ENCODE results near the gene CCDC172. TPM values are rescaled to one million over a fixed set of nuclear protein-coding genes. Genes with fewer than 3 reads are reported as not detected.

The CCDC172 gene
- total and polyA plus RNA-seq, 2 of the 4 experiments (the other 2 are of a cell fraction): not detected

DNA sequence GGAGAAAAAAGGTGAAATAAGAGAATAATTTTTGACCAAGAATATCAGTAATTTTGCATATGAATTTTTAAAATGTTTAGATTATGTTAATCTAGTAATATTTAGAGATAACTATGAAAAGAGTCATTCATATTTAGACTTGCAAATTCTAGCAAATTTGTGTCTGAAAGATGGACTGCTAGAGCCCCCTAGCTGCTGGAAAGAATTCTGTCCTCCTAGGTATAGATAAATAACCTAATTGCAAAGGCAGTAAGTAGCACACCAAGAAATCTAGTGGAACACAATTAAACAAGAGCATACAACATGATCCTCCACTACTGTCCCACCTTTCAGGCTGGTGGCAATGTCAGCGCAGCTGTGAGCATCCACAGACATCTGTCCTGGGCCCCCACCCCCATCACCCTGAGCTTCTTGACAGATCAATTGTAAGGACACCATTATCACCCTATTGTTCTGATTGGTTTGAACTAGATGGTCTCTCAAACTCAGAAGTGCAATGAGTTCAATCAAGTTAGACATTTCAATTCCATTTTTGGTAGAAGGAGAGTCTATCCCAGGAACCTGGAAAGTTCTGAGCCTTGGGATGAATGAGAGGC is 36.2 kb upstream of the CCDC172 start:
- peak; percentile 78; the same call in 1 of the 2 replicates for ATAC-seq (ENCODE audit: low read depth)
- DNase-seq: peak; percentile 64
- no peak overlapping the region for H3K27ac ChIP-seq (ENCODE audit: insufficient read depth, low read length)
- H3K18ac ChIP-seq (ENCODE audit: low read depth, low read length): no peak overlapping the region
- no peak overlapping the region for H2AK9ac ChIP-seq (replicated peaks; ENCODE audit: low read depth, low read length, poor library complexity)
- H3K4me2 ChIP-seq (ENCODE audit: low read depth, low read length): no peak overlapping the region
- no peak overlapping the region for H2AFZ ChIP-seq (replicated peaks; ENCODE audit: low read length, poor library complexity)
- H3K79me1 ChIP-seq (ENCODE audit: low read depth in 1 of 2, low read length in 2 of 2): no peaks in the 10 kb centered on the region
- peaks cover 2% of the 10 kb centered on the region; the same call in 1 of the 2 replicates for H3K27me3 ChIP-seq (ENCODE audit: control insufficient read depth, insufficient read depth, low read length)
- no peak overlapping the region for H4K8ac ChIP-seq (ENCODE audit: low read depth in 2 of 2, low read length in 2 of 2)
- H3K14ac ChIP-seq (replicated peaks; ENCODE audit: low read depth, low read length): no peak overlapping the region
- no peak overlapping the region for H2BK5ac ChIP-seq (ENCODE audit: low read depth, low read length, poor library complexity, severe bottlenecking)
- H2BK15ac ChIP-seq (ENCODE audit: low read depth, low read length): no peak overlapping the region
- H3K9ac ChIP-seq (ENCODE audit: low read depth, low read length): no peak overlapping the region
- no peaks in the 10 kb centered on the region for H3K4me1 ChIP-seq (ENCODE audit: control insufficient read depth, insufficient read depth, low read length)
- ChIA-PET POLR2A (ENCODE audit: unreplicated experiment) (no interaction called here), CTCF (interaction anchor here (0.6 to 2.8 kb wide), 21 partner anchors 10 to 856 kb away, joined by 3 to 19 read pairs (median 4); partner anchors contain the start of gene GFRA1)
- H3K4me3 ChIP-seq (ENCODE audit: insufficient read depth, low read depth, low read length): no peak overlapping the region
- H4K91ac ChIP-seq (ENCODE audit: insufficient read depth, low read depth, low read length): no peak overlapping the region
- H3K9me3 ChIP-seq (ENCODE audit: control insufficient read depth, insufficient read depth, low read length): no peaks in the 10 kb centered on the region
- no peaks in the 10 kb centered on the region for H3K36me3 ChIP-seq (ENCODE audit: control insufficient read depth, insufficient read depth, low read length)
- H3K9me1 ChIP-seq (ENCODE audit: insufficient read depth, low read length): no peaks in the 10 kb centered on the region
- WGBS, 2 experiments (ENCODE audit: extremely low coverage in 2 of 2, insufficient read length in 1 of 2): no CpG with 5 or more reads among the region's 1 CpG
- intact Hi-C loops (cut with micrococcal nuclease): loop anchor here (1.0 to 10.0 kb wide), 5 partner anchors 459 to 933 kb away; no protein-coding TSS in a partner anchor
- no peak overlapping the region for H3K23ac ChIP-seq (ENCODE audit: low read depth, low read length)
- H2AK5ac ChIP-seq (ENCODE audit: low read depth, low read length): no peak overlapping the region
- in situ Hi-C loops (cut with MboI; ENCODE audit: low sequenced_read_pairs): loop anchor here (5.0 kb wide), 2 partner anchors 491 to 581 kb away; no protein-coding TSS in a partner anchor
- no peak overlapping the region for H3K4ac ChIP-seq (ENCODE audit: low read depth, low read length)
- BruUV-seq (replicated peaks): no TSS peak
- no peak overlapping the region for H4K5ac ChIP-seq (ENCODE audit: low read depth, low read length)
- no peak for TF ChIP-seq MXI1 (IDR thresholded peaks at IDR 0.05; ENCODE audit: borderline replicate concordance, low read depth, low read length)
- peak; percentile 92 for TF ChIP-seq RAD21 (IDR thresholded peaks at IDR 0.05; ENCODE audit: low read length)
- TF ChIP-seq MAFK (IDR thresholded peaks at IDR 0.05; ENCODE audit: low read depth, low read length): no peak
- TF ChIP-seq SMC3 (IDR thresholded peaks at IDR 0.05; ENCODE audit: low read depth, low read length): peak; percentile 92
- no peak for TF ChIP-seq RFX5 (IDR thresholded peaks at IDR 0.05; ENCODE audit: low read depth, low read length)
- TF ChIP-seq, protein P1, sequence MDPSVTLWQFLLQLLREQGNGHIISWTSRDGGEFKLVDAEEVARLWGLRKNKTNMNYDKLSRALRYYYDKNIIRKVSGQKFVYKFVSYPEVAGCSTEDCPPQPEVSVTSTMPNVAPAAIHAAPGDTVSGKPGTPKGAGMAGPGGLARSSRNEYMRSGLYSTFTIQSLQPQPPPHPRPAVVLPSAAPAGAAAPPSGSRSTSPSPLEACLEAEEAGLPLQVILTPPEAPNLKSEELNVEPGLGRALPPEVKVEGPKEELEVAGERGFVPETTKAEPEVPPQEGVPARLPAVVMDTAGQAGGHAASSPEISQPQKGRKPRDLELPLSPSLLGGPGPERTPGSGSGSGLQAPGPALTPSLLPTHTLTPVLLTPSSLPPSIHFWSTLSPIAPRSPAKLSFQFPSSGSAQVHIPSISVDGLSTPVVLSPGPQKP (IDR thresholded peaks at IDR 0.05; ENCODE audit: borderline replicate concordance, low read depth, low read length): no peak
- no peak for TF ChIP-seq POLR2A (IDR thresholded peaks at IDR 0.05; ENCODE audit: low read depth, low read length)
- no peak for TF ChIP-seq USF2 (IDR thresholded peaks at IDR 0.05; ENCODE audit: low read depth, low read length)
- TF ChIP-seq CTCF (conservative IDR thresholded peaks at IDR 0.05; ENCODE audit: low read depth, low read length): peak; percentile 94
- no peaks in the 10 kb centered on the region for H4K20me1 ChIP-seq (ENCODE audit: insufficient read depth, low read length)
- dilution Hi-C loops (cut with HindIII; ENCODE audit: low sequenced_read_pairs, unreplicated experiment): no loop called here
- no peak overlapping the region for H3K56ac ChIP-seq (ENCODE audit: extremely low read depth, insufficient read depth, low read length)
- no peak overlapping the region for H2BK20ac ChIP-seq (ENCODE audit: low read depth, low read length)
- no peak overlapping the region for H2BK120ac ChIP-seq (ENCODE audit: low read depth, low read length)

Data from IMR-90 (cell line).